GM12801 (cell line): Measurements from ENCODE around the gene ABCB9.

ENCODE experiments used
- CTCF ChIP-seq: IDR thresholded peaks from one replicate; pipeline ENCODE4 v1.5.1; 2011; ENCODE audit warnings: control low read depth; ENCODE audit not compliant: insufficient read length; ENCODE audit errors: extremely low read depth

ABCB9 gene

GRCh38 chr12:122951979-122952892, 14.0 kb downstream of the ABCB9 start:
- TF ChIP-seq CTCF: peak; percentile 29

GRCh38 chr12:122951406-122951805, 14.9 kb downstream of the ABCB9 start:
- TF ChIP-seq CTCF: no peak

DNA sequence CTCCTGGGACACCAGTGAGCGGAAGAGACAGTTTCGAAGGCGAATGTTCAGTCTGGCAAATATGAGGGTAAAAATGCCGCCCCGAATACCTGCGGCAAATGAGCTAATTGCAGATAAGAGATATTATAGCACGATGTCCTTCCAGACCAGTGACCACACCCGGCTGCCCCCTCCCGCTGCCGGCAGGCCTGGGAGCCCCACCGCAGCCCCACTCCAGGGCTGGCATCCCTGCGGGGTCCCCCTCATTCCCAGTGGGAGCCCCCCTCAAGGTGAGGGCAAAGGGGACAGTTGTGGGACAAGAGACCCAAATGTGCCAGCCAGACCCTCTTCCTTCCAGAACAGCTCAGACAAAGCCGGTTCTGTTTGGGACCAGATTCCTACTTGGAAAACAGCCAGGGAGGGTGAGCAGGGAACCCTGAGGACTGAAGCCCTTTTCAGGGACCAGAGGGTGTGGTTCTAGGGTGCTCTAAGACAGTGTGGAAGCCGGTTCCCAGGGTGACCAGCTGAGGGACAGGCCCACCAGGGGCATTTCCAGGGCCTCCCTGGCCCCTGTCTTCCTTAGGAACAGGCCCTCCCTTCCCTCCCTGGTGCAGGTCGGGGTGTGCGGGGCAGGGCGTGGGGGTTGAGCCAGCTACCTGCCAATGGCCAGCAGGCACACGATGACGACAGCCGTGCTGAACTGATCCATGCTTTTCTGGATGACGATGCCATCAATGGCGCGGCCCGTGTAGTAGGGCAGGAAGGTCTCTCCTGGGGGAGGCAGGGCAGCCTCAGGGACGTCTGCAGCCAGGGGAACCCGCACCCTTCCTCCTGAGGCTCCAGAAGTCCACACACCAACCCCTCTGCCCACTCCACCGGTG, 16.2 kb downstream of the ABCB9 start:
- TF ChIP-seq CTCF: no peak

DNA sequence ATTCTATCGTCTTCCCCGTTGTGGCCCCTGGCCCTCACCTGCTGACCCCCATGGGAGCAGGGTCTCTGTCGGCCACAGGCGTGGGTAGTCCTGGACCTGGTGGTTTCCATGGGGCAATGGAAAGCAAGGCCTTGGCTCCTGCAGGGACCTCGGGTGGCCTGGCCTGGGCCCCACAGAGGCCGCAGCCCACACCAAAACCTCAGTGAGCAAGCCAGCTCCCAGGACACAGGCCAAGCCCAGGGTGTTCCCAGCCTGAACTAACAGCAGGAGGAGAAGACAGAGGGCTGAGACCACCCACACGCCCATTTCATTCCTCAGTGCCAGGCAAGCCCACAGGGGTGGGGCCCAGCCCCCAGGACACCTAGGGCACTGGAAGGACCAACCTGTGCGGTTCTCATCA, 16.9 kb downstream of the ABCB9 start:
- TF ChIP-seq CTCF: no peak

GRCh38 chr12:122948605-122949004, 17.7 kb downstream of the ABCB9 start:
- TF ChIP-seq CTCF: no peak

GRCh38 chr12:122947352-122947792, 18.9 kb downstream of the ABCB9 start:
- TF ChIP-seq CTCF: no peak

DNA sequence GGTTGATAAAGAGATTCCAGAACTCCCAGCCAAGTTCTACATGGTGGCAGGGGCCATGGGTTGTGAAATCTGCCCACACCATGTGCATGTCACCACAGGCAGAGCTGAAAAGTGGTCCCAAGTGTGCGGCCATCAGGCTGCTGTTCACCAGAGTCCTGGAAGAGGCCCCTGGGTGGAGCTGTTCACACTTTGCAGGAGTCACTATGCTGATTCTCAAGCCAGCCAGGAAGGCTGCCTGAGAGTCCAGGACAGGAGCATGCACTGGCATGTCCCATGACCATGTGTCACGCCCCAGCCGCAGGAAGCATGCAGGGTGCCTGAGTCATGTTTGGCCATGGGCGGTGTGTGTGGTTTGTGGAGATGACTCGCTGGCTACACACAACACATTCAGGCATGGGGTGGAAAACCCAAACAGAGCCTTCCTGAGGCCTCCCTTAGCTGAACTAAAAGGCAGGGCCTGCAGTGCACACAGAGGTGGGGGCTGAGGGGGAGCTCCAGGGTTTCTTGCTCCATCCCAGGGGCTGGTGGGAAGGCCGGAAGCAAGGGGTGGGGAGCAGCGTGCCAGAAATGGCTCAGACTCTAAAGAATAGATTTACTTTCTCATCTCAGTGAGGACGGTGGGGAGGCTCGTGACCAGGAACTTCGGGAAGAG, 19.4 kb downstream of the ABCB9 start:
- no peak for TF ChIP-seq CTCF
